Forelimb muscle (tissue), 1 donor: ENCODE data around the gene ZNF550. TPM values are rescaled to one million over a fixed set of nuclear protein-coding genes. Genes with fewer than 3 reads are reported as not detected.
"Not testable (repeated sequence)": the region's sequence is repeated elsewhere in the genome, so short reads cannot be mapped to it uniquely, and the experiment has no call there.

Experiments
- DNase-seq: peaks from one replicate; pipeline ENCODE4 v3.0.0-alpha.2; 2013; ENCODE audit warnings: low read depth
- polyA plus RNA-seq: library from polyadenylated mRNA; unstranded; fragments of 120-200 nt; gene quantifications from one replicate; pipeline ENCODE4 v1.2.1, GENCODE V29; 2013; ENCODE audit not compliant: insufficient read length

Gene ZNF550
- polyA plus RNA-seq, 1 donor: 10.6 TPM

- DNase-seq: peak; percentile 74
Measured at GRCh38 chr19:57527136-57527881, 32.4 kb downstream of the ZNF550 start, which contains the start of gene ZNF549. Gene ZNF549, plus strand, starts transcription at chr19:57527356. Its CDS starts 218 bp downstream, at chr19:57527574.

- DNase-seq: not testable (repeated sequence)
Measured at GRCh38 chr19:57518021-57518420, 41.6 kb downstream of the ZNF550 start.

GRCh38 chr19:57515255-57515654 is 44.4 kb downstream of the ZNF550 start:
- DNase-seq: no peak

GRCh38 chr19:57512845-57513244 is 46.8 kb downstream of the ZNF550 start:
- no peak for DNase-seq

GRCh38 chr19:57511484-57511883 is 48.2 kb downstream of the ZNF550 start:
- DNase-seq: no peak

- DNase-seq: no peak
Measured at GRCh38 chr19:57506163-57506562, 53.5 kb downstream of the ZNF550 start.

- not testable (repeated sequence) for DNase-seq
Measured at GRCh38 chr19:57500400-57500799, 59.3 kb downstream of the ZNF550 start.

- peak; percentile 91 for DNase-seq
Measured at GRCh38 chr19:57499680-57500395, 59.8 kb downstream of the ZNF550 start, which contains the start of gene ZNF773. Gene ZNF773, plus strand, starts transcription at chr19:57499938. Its CDS starts 143 bp downstream, at chr19:57500081.

GRCh38 chr19:57499332-57499679 is 60.4 kb downstream of the ZNF550 start:
- DNase-seq: not testable (repeated sequence)

- not testable (repeated sequence) for DNase-seq
Measured at GRCh38 chr19:57488299-57488644, 71.4 kb downstream of the ZNF550 start.

- peak; percentile 88 for DNase-seq
Measured at GRCh38 chr19:57487477-57488298, 72.0 kb downstream of the ZNF550 start, which contains the start of gene ZNF419. Gene ZNF419, plus strand, starts transcription at chr19:57487750. Its CDS starts 201 bp downstream, at chr19:57487951.

Other genes starting within 250 kb of the ZNF550 start
- gene ZNF543, start 239.4 kb downstream of the ZNF550 start, polyA plus RNA-seq: 5.5 TPM
- 8.9 TPM for gene ZNF304, start 208.6 kb downstream of the ZNF550 start, polyA plus RNA-seq
- gene TRAPPC2B, start 196.3 kb downstream of the ZNF550 start, polyA plus RNA-seq: 15.2 TPM
- gene ZNF547, start 196.3 kb downstream of the ZNF550 start, polyA plus RNA-seq: 4.2 TPM
- gene ZNF548, start 170.0 kb downstream of the ZNF550 start, polyA plus RNA-seq: 20.9 TPM
- 7.9 TPM for gene ZNF17, start 148.7 kb downstream of the ZNF550 start, polyA plus RNA-seq
- gene ZNF749, start 124.5 kb downstream of the ZNF550 start, polyA plus RNA-seq: 6.6 TPM
- gene VN1R1, start 102.7 kb downstream of the ZNF550 start, polyA plus RNA-seq: 2.0 TPM
- gene ZNF772, start 82.3 kb downstream of the ZNF550 start, polyA plus RNA-seq: 9.3 TPM
- 10.6 TPM for gene ZNF419, start 72.1 kb downstream of the ZNF550 start, polyA plus RNA-seq
- gene ZNF773, start 59.9 kb downstream of the ZNF550 start, polyA plus RNA-seq: 7.8 TPM
- 7.5 TPM for gene ZNF549, start 32.5 kb downstream of the ZNF550 start, polyA plus RNA-seq
- 4.9 TPM for gene ZNF416, start 19.0 kb upstream of the ZNF550 start, polyA plus RNA-seq
- gene ZIK1, start 24.3 kb upstream of the ZNF550 start, polyA plus RNA-seq: 4.8 TPM
- gene ZNF530, start 40.0 kb upstream of the ZNF550 start, polyA plus RNA-seq: 3.6 TPM
- 13.2 TPM for gene ZNF134, start 54.4 kb upstream of the ZNF550 start, polyA plus RNA-seq
- 17.3 TPM for gene ZNF211, start 73.3 kb upstream of the ZNF550 start, polyA plus RNA-seq
- not detected for gene ZSCAN4, start 109.1 kb upstream of the ZNF550 start, polyA plus RNA-seq
- 5.6 TPM for gene ZNF551, start 122.1 kb upstream of the ZNF550 start, polyA plus RNA-seq
- 13.1 TPM for gene ZNF154, start 149.3 kb upstream of the ZNF550 start, polyA plus RNA-seq
- 8.2 TPM for gene ZNF671, start 167.8 kb upstream of the ZNF550 start, polyA plus RNA-seq
- gene ZNF776, start 187.0 kb upstream of the ZNF550 start, polyA plus RNA-seq: 15.4 TPM
- 13.6 TPM for gene ZNF586, start 209.8 kb upstream of the ZNF550 start, polyA plus RNA-seq